Stimulated activated CD8-positive, alpha-beta memory T cell treated with anti-CD3 and anti-CD28 coated beads, Interleukin-12 subunit alpha, Interleukin-12 subunit beta, amount 100 ng/mL, for 24 hours (primary cell): ENCODE measurements around the gene UBE2L5.

Experiments used
- DNase-seq: peaks from one replicate; pipeline ENCODE4 v3.0.0-alpha.2; 2020; ENCODE audit errors: extremely low read depth

The UBE2L5 gene

GRCh38 chr13:30422054-30422839 lies at the start of gene UBE2L5:
TSS of gene UBE2L5 (plus strand) at chr13:30422493. CDS start at chr13:30427991, 5,498 bp downstream.
- DNase-seq = peak; percentile 27

DNA sequence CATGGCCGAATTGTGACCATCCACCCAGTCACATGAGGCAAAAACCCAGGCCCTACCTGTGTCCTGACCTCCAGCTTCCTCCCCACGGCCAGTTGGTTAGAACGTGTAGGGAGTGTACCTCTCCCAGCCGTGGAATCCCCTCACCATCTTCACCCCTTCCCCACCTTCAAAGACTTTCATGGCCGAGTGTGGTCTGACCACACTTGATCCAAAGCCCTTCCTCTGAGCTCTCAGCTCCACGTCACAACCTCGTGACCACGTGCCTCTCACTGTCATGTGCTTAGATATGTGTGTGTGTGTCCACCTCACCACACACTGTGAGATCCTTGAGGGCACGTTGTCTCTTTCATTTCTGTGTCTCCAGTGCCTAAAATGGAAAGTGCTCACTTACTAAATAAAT lies 48.6 kb upstream of the UBE2L5 start:
- DNase-seq = no peak

GRCh38 chr13:30375265-30375835 lies 46.9 kb upstream of the UBE2L5 start:
- no peak for DNase-seq

DNA sequence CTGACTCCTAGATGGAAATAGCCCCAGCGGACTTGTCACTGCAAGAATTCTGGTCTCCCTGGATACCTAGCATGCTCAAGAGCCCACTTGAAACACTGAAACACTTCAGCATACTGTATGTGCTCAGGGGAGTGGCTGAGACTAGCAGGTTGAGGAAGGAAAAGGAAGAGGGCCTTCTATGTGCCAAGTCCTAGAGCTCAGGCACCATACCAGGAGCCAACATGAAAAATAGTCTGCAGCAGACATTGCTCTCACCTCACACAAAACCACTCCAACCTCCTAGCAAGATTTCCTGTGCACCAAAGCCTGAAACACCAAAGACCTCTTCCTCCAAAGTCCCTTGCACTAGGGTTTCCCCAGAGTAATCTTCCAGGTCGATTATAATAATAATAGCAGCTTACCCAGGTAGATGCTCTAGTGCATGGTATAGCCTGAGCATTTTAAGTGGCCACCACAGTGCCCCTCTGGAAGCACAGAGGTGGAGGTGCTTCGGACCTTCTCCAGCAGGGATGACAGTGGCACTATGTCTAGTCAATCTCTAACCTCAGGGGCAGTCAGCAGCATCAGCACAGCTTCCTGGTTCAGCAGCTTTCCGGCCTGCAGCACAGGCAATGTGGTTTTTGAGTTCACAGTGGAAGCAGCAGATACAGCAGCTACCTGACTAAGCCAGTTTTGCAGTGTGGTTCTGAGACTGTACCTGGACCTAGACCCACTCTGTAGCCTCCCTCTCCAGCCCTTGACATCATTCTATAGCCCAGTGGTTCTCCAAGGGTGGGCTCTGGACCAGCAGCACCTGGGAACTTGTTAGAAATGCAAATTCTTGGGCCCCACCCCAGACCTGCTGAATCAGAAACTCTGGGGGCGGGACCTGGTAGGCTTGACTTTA lies 45.6 kb upstream of the UBE2L5 start:
- no peak for DNase-seq

GRCh38 chr13:30377312-30377685 lies 45.0 kb upstream of the UBE2L5 start:
- DNase-seq = no peak

DNA sequence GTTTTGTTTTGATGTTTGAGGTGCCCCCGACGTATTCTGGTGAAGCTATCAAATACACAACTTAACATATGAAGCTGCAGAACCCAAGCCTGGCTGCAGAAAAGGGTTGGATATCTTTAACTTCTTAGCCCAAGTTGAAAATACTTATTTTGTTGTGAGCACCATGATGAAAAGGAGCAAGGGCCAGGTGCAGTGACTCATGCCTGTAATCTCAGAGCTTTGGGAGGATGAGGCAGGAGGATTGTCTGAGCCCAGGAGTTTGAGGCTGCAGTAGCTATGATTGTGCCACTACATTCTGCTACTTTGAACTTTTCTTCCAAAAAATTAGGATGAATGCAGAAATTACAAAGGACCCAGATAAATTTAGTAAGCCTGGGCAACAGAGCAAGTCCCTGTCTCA lies 44.1 kb upstream of the UBE2L5 start:
- DNase-seq = no peak

GRCh38 chr13:30381049-30381448 lies 41.2 kb upstream of the UBE2L5 start:
- no peak for DNase-seq

DNA sequence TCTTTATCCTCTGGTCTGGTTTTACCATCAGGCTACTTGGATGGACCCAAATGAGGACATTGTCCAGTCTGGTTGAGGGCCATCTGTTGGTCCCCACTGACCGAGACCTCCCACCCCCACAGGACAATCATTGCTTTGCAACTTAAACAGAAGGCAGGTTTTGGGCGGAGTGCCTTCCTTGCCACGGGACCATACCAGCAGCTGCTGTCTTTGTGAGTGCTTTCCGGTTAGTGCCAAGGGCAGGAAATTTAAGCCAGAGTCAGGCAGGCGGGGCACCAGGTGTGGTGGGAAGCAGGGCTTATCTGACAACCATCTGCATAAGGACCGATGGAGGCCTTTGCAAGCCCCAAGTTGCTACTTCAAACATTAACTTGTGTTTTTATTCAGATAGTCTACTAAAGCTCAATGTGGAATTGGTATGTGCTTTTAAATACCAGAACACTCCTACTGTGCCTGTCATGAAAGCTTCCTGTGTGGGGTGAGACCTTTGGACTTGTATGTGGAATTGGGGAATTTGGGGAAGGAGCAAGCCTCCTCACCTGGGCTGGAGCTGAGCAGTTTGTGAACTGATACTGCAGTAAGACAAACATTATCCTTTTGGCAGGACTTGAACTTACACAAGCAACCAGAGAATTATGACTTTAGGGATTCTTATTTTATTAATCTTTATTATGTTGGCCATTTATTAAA lies 39.3 kb upstream of the UBE2L5 start:
- no peak for DNase-seq

DNA sequence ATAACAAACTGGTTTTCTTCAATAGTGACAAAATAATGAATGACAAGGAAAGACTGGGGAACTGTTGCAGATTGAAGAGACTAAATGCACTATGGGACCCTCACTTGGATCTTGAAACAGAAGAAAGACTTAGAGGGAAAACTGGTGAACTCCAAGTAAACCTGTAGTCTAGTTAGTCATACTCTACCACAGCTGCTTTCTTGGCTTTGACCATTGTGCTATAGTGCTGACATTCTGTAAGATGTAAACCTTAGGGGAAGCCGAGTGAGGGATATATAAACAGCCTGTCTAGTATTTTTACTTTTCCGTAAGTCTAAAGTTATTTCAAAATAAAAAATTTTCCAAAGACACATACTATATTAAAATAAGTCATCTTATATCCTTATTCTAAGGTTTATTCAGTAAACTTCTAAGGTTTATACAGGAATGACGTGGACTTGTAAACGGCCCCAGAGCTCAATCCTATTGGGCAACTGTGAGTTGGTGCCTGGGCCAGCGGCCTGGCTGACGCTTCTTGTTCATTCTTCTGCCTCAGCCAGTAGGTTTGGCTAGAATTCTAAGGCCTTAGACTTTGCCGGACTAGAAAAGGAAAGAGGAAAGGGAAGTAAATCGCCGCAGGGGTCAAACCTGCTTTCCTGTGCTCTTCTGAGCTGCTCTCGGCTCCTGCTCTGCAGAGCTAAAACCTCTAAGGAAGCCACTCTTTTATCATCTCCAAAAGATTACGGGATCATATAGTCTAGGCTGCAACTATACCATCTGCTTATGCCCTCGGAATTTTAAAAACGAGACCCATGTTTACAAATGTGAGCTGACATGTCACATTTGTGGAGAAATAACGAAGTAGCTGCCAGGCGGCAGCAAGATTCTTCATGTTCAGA lies 33.6 kb upstream of the UBE2L5 start:
- DNase-seq = no peak

GRCh38 chr13:30391956-30392680 lies 30.2 kb upstream of the UBE2L5 start:
- no peak for DNase-seq

DNA sequence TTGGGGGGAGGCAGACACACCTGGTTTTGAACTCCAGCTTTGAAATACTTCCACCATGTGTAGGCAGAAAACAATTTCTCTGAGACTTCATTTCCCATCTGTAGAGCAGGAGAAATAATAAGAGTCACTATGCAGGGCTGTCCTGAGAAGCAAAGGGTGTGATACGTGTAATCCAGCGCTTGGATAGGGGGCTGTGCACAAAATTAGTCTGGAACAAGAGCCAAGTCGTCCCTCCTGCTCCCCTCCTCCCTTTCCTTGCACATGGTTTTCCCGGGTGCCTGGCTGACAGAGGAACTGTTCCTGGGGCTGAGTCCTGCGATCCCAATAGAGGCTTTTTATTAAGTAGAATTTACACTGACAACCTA lies 29.6 kb upstream of the UBE2L5 start:
- no peak for DNase-seq

GRCh38 chr13:30394751-30395191 lies 27.5 kb upstream of the UBE2L5 start:
- no peak for DNase-seq

GRCh38 chr13:30395192-30396158 lies 26.8 kb upstream of the UBE2L5 start:
- peak; percentile 39 for DNase-seq

GRCh38 chr13:30396434-30397075 lies 25.7 kb upstream of the UBE2L5 start:
- no peak for DNase-seq

DNA sequence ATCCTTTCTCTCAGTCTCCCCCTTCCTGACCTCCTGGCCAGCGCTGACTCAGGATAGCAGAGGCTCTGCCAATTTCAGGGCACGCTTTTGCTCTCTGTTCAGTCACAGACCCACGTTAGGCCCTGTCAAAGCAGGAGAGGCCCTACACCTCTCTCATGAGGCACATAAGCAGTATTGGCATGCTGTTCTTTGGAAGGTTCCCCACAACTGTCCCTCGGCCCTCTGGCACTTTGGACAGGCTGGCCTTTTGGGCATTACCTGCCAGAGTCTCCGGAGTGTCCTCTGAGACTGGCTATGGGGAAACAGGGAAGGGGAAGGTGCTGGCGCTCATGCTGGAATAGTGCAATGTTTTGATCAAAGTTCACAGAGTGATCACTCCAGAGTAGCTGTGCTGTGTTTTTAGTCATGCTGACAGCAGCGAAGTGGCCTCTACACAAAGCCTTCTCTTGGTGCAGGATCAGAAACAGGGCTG lies 23.7 kb upstream of the UBE2L5 start:
- no peak for DNase-seq

GRCh38 chr13:30400376-30400775 lies 21.9 kb upstream of the UBE2L5 start:
- no peak for DNase-seq

DNA sequence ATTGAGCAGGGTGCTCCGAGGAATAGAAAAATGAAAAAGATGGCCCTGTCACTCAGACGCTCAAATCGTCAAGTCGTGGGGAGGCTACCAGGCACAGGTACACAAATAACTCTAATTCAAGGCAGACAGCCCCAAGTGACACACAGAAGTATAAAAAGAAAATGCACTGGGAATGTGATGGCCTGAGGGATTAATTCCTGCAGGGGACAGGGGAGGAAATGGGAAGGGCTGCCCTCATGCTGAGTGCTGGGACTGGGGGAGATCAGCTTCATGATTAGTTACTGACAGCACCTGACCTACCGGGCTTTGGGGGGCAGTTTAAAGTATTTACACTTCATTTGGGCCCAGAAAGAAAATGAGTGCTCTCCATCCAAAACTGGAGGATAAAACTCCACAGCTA lies 20.9 kb upstream of the UBE2L5 start:
- DNase-seq = no peak

GRCh38 chr13:30403456-30403855 lies 18.8 kb upstream of the UBE2L5 start:
- DNase-seq = no peak

DNA sequence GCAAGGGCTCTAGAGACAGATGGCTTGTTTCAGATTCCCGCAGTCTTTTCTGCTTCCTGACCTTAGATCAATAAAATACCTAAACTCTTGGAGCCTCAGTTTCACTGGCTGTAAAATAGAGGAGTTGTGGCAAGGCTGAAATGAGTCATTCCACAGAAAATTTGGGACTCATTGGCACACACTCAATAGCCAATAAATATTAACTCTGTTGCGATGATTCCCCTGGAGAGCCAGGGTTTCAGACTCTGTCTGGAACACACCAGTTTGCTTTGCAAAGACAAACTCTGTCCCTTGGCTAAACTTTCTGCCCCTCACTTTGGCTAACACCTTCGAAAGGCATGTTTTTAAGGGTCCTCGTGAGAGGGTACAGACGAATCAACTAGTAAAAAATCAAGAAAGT lies 18.1 kb upstream of the UBE2L5 start:
- no peak for DNase-seq
